Cardiac fibroblast (primary cell): ENCODE results near the gene DMWD.

Experiments
- DNase-seq, 2 donors: peaks; one replicate each; pipeline versions ENCODE4 v3.0.0 to v3.0.0-alpha.2; 2010; ENCODE audit warnings: low read depth in 2 of 2
- H3K4me3 ChIP-seq, 2 donors: replicated peaks in 1 of 2; 1 replicate in 1 of 2; 2 replicates in 1 of 2; pipeline ENCODE4 v1.5.1; 2011; ENCODE audit warnings: low read depth in 2 of 2, low read length in 2 of 2, mild to moderate bottlenecking in 2 of 2, moderate library complexity in 1 of 2
- TF ChIP-seq, protein P1 (sequence below): IDR thresholded peaks from one replicate; pipeline ENCODE4 v1.5.1; 2011; ENCODE audit warnings: low read depth, mild to moderate bottlenecking, low read length, inconsistent platforms

The DMWD gene

GRCh38 chr19:45782162-45782691 lies 10.4 kb downstream of the DMWD start, which contains the start of gene DMPK:
Gene DMPK (minus strand): TSS chr19:45782490. CDS start chr19:45782352, 138 bp downstream.
- TF ChIP-seq, protein P1, sequence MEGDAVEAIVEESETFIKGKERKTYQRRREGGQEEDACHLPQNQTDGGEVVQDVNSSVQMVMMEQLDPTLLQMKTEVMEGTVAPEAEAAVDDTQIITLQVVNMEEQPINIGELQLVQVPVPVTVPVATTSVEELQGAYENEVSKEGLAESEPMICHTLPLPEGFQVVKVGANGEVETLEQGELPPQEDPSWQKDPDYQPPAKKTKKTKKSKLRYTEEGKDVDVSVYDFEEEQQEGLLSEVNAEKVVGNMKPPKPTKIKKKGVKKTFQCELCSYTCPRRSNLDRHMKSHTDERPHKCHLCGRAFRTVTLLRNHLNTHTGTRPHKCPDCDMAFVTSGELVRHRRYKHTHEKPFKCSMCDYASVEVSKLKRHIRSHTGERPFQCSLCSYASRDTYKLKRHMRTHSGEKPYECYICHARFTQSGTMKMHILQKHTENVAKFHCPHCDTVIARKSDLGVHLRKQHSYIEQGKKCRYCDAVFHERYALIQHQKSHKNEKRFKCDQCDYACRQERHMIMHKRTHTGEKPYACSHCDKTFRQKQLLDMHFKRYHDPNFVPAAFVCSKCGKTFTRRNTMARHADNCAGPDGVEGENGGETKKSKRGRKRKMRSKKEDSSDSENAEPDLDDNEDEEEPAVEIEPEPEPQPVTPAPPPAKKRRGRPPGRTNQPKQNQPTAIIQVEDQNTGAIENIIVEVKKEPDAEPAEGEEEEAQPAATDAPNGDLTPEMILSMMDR = no peak
- DNase-seq = peak in 1 of 2 donors; percentile 35
- H3K4me3 ChIP-seq = peak within 1 kb of the TSS; percentile 33 to 62

DNA sequence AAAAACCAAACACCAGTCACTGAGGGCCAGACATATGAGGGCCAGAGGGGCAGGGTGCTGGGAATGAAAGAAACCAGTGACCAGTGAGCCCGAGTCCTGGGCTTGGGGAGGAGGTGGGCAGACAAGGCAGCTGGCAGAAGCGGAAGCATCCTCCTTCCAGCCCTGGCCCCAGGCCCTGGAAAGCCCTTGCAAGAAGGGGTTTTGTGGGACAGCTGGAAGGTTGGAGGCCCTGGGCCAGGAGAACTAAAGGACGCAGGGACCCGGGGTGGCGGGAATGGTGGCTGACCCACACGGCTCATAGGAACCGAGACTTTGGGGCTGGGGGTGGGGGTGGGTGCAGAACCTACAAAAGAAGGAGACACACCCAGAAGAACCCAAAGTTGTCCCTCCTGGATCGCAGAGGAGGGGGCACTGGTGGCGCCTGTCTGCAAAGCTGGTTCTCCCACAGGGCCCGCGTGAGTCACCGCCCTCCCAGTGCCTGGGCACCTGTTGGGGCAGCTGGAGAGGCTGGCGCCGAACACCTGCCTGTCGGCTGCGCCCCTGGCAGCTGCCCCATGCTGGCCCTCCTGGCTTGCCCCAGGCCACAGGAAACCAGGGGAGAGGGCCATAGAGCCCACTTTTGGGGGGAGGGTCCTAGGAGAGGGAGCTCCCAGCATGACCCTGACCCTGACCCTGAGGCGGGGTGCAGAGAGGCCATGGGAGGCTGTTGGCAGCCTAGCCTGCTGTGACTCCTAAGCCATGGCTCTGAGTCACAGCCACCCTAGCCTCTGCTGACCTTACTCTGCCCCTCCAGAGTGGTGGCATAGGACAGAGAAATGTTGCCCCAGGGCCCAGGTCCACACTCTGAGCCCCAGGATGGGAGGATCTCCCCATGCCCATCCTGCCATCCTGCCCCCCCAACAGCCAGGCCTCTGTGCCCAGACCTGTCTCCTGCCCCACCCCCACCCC lies 11.2 kb downstream of the DMWD start:
- TF ChIP-seq, protein P1 = no peak
- H3K4me3 ChIP-seq = peak overlapping the region; percentile 33 to 62
- DNase-seq = no peak

DNA sequence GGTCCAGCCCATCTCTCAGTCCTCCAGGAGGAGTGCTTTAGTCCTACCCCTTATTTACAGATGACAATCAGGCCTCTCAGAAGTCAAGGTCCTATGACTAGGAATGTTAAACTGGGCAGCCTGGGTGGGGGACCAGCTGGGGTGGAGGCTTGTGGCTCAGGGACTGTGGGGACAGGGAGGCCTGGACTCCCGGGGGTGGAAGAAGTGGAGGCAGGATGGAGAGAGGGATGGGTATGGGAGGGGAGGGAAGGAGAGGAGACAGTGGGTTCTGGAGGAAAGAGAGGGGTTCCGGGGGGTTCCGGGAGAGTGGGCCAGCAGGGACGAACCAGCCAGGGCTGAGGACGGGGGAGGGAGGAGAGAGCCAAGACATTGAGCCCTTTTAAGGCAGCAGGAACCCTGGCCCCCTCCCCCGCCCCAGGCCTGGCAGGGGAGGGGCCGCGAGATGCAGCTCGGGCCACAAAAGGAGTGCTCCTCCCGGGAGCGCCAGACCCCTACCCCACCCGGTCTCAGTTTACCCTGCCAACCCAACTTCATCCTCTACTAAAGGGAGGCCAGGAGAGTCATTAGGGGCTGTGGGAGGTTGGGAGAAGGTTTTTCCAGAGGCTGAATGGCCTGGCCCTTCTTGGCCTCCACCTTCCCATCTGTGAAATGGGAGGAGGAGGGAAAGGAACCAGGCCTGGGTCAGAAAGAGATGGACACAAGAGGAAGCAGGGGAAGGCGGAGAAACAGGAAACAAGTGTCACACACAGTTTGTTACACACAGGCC lies 12.0 kb downstream of the DMWD start:
- TF ChIP-seq, protein P1 = no peak
- peak in 1 of 2 donors; percentile 21 for DNase-seq
- H3K4me3 ChIP-seq = peak overlapping the region in 1 of 2 donors; percentile 62

GRCh38 chr19:45780146-45780447 lies 12.5 kb downstream of the DMWD start:
- no peak overlapping the region for H3K4me3 ChIP-seq
- TF ChIP-seq, protein P1 = no peak
- DNase-seq = no peak

DNA sequence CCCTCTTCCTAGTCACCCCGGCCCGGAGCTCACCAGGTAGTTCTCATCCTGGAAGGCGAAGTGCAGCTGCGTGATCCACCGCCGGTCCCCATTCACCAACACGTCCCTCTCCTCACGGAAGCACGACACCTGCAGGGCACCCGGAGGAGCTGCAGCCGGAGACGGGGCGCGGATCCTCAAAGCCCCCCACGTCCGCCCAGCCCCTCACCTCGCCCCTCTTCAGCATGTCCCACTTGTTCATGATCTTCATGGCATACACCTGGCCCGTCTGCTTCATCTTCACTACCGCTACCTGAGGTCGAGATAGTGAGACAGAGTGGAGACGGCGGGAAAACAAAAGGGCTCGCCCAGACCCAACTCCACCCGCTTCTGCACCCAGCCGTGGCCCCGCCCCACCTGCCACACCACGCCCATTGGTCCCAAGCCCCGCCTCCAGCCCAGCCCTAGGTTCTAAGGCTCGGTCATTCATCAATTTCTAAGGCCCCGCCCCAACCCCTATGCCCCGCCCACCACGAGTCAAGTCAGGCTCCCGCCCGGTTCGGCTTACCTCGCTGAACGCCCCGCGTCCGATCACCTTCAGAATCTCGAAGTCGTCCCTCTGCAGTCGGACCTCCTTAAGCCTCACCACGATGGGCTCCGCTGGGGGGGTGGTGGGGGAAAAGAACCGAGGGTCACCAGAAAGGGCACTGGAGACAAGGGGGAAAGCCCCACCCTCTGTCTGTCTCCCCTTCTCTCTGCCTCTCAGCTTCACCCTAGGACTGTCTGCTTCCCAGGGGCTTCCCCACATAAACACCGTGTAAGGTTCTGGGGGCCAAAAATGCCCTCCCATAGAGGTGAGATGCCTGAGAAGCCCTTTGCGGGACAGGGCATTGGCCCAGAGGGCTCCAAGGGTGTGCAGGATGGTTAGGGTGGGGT lies 13.2 kb downstream of the DMWD start:
- DNase-seq = peak; percentile 51 to 58
- no peak overlapping the region for H3K4me3 ChIP-seq

More for the DNA sequence above, 13.2 kb downstream of the DMWD start:
- TF ChIP-seq, protein P1 = peak; percentile 34
